Activated CD4-positive, alpha-beta T cell treated with anti-CD3 and anti-CD28 coated beads, Interleukin-2, amount 50 U/mL, for 16 hours (primary cell): ENCODE data around the gene MOV10L1.
"Not testable (repeated sequence)": the region's sequence is repeated elsewhere in the genome, so short reads cannot be mapped to it uniquely, and the experiment has no call there.

Source experiments
- DNase-seq: peaks from one replicate; pipeline ENCODE4 v3.0.0-alpha.2; 2020

The MOV10L1 gene

GRCh38 chr22:50190182-50190940, 100.6 kb downstream of the MOV10L1 start:
- peak; percentile 86 for DNase-seq

DNA sequence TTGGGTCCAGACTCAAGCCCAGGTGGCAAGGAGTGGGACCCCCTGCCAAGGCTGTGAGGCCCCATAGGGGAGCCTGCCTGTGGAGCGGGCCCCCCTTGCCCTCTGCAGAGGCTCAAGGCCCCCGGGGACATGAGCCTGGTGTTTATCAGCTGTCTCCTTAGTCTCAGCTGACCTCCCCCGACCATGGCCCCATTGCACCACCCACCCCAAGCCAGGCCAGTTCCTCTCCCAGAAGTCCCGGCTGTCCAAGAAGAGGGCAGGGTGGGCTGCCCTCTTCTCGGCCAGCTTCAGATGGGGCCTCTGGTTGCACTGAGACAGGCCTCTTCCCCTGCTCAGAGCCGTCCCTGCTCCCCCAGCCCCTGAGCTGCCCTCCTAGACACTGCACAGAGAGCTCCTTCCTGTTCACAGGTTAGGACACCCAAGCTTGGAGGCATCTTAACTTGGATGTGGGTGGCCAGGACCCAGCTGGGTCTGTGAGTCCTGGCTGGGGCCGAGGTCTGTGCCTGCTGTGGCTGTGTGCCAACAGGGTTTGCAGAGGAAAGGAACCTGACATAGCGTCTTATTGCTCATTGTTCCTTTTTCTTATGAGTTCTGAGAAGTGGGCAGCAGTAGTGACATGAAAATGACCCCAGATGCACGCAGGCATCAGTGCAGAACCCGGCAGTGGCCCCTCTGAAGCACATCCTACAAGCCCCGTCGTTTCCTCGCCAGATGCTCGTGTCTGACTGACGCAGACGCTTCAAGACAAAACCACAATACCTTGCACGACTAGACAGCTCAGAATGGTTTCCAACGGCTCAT, 101.3 kb downstream of the MOV10L1 start:
- DNase-seq = peak; percentile 80

GRCh38 chr22:50192436-50193204, 102.8 kb downstream of the MOV10L1 start:
- no peak for DNase-seq

- DNase-seq = no peak
Observed at GRCh38 chr22:50193621-50194020, 103.8 kb downstream of the MOV10L1 start.

DNA sequence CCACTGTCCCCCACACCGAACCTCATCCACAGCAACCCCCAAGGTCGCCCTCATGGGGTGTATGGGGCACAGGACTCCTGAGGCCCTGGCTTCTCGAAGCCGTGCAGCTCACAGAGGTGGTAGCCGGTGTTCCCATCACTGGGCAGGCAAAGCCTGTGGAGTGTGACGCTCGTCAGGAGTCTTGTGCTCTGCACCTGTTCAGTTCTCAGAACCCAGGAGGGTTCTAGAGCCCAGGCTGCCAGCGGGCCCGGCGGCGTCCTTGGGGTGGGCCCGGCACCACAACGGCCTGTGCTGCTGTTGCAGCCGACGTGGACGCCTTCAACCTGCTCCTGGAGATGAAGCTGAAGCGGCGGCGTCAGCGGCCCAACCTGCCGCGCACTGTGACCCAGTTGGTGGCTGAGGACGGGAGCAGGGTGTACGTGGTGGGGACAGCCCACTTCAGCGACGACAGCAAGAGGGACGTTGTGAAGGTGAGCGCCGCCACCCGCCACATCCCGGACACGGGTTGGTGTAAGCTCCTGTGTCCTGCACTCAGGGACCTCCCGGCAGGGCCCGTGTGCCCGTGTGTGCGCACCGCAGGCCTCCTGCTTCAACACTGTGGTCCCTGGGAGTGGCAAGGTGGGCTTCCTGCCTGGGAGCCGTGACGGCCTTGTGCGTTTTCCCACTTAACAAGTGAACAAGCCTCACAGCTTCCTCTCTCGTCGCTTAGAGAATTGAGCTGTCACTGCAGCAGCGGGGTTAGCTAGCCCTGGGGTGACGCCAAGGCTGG, 104.4 kb downstream of the MOV10L1 start:
- no peak for DNase-seq

DNA sequence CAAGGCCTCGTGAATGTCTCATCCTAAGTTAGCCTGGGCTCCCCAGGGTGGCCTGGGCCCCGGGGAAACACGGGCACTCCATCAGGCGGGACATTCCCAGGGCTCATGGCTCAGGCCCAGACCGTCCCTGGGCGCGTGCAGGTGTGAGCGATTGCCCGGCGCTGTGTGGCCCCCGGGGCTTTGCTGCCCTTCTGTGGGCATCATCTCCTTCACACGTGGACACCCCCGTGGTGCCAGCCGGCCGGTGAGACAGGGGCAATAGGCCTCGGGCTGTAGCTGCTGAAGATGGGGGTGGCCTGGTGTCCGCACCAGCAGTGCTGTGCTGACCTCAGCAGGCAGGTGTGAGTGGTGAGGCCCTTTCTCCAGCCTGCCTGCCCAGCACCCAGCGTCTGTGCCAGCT, 106.5 kb downstream of the MOV10L1 start:
- no peak for DNase-seq

DNA sequence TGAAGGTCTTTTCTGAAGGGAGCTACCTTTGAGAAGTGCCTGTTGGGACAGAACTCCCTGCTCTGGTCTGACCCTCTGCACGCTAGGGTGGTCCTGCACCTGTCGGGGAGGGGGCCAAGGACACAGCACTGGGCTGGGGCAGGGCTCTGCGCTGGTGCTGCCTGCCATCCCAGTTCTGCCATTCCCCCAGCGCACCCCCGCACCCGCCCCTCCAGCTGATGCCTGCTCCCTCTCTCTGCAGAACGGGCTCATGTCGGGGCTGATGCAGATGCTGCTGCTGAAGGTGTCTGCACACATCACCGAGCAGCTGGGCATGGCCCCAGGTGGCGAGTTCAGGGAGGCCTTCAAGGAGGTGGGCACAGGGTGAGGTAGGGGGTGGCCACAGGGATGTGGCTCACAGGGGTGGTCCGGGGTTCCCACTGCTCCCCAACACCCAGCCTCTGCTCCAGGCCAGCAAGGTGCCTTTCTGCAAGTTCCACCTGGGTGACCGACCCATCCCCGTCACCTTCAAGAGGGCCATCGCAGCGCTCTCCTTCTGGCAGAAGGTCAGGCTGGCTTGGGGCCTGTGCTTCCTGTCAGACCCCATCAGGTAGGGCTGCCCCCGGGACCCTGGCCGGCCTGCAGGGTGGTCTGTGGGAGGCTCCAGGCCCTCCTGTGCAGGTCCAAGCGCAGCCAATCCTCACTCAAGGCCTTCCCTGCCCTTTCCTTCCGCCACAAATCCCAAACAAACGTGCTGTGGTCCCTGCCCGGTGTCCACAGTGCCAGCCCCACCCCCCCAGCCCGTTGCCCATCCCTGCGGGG, 107.4 kb downstream of the MOV10L1 start:
- DNase-seq = no peak

GRCh38 chr22:50197856-50198623, 108.2 kb downstream of the MOV10L1 start:
- DNase-seq = no peak

DNA sequence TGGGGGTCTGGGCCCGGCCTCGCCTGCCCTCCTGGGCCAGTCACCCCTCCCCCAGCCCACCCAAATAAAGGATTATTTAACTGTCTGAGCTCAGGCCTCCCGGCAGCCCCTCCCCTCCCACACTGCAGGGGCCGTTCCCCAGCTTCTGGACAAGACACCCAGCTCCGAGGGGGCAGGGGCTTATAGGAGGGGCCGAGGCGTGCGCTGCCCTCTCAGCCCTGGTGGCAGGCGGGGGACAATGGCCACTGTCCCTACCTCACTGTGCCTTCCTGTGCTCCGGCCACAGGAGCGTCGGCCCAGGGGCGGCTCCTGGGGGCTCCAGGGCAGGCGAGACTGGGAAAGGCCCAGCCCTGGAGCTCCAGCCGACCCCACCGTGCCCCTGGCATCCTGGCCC, 108.8 kb downstream of the MOV10L1 start:
- no peak for DNase-seq

DNA sequence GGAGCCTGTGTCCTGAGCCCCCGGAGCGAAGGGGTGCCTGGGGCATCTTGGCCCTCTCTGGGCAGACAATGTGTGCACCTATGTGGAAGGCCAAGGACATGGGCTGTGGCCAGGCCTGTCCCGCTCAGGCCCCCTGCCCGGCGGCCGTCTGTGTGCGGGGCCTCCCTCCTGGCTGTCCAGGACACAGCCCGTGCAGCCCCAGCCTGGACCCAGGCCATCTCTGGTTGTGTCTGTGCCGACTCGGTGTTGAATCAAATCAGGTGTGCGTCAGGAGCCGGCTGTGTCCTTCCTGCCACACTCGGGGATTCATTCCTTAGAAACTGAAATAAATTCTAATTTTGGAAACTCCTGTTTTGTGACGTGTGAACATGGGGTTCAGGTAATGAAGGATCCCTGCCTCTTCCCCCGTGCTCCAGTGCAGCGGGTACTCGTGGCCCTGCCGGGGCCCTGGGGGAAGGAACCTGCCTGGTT, 109.5 kb downstream of the MOV10L1 start:
- DNase-seq = no peak

DNA sequence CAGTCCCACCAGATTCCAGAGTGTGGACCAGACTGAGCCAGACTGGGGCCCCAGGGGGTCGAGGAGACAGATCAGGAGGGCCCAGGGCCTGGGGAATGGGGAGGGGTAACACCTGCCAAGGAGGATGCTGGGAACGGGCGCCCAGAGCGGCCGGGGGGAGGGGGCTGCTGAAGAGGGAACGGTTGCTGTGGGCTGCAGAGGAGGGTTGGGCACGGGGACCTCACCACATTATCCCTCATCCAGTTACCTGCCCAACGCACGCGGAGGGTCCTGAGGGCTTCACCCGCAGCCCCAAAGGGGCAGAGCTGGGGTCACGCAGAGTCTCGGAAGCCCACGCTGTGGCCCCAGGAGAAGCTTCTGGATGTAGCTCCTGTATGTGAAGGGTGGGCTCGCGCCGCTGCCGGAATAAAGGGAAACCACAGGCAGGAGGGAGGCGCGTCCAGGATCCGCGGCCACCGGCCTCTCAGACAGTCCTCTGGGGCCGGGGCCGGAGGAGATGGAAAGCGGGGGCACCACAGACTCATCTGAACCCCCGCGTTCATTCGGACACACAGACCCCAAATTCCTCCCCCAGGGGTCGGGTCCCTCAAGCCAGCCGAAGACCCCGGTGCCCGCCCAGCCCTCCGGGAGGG, 110.1 kb downstream of the MOV10L1 start:
- DNase-seq = no peak

DNA sequence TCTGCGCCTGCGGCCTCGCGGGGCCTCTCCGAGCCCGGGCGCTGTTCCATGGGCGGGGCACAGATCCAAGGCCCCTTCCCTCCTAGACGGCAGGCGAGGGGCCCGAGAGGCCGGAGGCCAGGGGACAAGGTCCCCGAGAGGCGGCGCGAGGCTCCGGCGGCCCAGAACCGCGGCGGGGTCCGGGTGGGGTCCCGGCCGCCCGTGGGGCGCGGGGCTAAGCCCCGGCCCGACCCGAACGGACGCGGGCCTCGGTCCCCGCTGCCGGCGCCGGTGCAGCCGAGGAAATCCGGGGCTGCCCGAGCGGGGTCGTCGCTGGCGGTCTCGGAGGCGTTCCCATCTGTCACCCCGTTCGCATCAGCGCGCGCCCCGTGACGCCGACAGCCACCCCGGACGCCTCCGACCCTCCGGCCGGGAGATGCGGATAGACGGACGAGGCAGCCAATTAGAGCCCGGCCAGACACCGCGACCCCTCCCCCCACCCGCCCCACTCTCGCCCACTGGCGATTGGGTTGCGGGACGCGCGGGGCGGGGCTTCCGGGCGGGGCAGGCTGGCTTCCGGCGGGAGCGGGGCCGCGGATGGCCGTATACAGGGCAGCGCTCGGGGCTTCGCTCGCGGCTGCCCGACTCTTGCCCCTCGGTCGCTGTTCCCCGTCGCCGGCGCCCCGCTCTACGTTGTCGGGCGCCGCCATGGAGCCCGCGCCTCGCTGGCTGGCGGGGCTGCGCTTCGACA, 110.8 kb downstream of the MOV10L1 start, which contains the start of gene SELENOO:
Gene SELENOO, plus strand, starts transcription at position 551 of the 730 bp plus-strand sequence. Its CDS starts 26 bp downstream, at position 577.
- DNase-seq = peak; percentile 94

- DNase-seq = no peak
Observed at GRCh38 chr22:50201191-50202129, 111.7 kb downstream of the MOV10L1 start.

DNA sequence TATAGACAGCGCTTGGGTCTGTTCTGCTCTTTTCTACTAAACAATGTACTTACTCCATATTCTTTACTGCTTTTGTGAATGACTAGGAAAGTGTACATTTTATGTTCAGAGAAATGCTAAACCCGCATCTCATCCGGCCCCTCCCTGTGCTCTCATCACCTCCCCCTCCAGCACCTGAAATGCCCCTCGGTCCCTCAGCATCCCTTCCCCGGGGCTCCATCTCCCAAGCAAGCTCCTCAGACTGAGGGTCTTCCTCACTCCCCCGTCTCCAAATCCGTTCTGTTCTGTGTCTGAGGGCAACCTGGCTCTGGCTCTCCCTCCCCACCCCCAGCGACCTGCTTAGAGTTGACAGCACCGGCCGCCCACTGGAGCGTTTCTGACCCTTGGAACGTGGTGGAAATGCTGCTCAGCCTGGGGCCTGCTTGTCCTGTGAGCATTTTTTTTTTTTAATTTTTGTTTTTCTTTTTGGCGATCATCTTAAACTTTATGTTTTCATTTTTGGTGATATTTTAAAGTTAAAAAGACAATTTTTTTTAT, 112.4 kb downstream of the MOV10L1 start:
- no peak for DNase-seq

DNA sequence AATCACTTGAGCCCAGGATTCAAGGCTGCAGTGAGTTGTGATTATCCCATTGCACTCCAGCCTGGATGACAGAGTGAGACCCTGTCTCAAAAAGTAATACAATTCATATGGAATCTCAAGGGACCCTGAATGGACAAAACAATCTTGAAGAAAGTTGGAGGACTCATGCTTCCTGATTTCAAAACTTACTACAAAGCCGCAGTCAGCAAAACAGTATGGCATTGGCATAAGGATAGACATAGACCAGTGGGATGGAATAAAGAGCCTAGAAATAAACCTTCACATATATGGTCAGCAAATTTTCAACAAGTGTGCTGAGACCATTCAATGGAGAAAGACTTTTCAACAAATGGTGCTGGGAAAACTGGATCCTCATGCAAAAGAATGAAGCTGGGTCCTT, 113.5 kb downstream of the MOV10L1 start:
- no peak for DNase-seq

- no peak for DNase-seq
Observed at GRCh38 chr22:50204571-50204970, 114.8 kb downstream of the MOV10L1 start.

DNA sequence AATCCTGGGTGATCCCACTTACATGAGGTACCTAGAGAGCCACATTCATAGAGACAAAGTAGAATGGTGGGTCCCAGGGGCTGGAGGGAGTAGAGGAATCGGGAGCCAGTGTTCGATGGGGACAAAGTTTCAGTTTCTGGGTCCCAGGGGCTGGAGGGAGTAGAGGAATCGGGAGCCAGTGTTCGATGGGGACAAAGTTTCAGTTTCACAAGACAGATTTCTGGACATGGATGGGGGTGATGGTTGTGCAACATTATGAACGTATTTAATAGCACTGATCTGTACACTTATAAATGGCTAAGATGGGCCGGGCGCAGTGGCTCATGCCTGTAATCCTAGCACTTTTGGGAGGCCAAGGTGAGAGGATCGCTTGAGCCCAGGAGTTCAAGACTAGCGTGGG, 115.2 kb downstream of the MOV10L1 start:
- not testable (repeated sequence) for DNase-seq
